DMS79 (cell line): ENCODE measurements around the gene DDX43.
"Not testable (repeated sequence)": the region's sequence is repeated elsewhere in the genome, so short reads cannot be mapped to it uniquely, and the experiment has no call there.

Experiments used
- DNase-seq: peaks from one replicate; lab custom pipeline; 2025; lab: John Stamatoyannopoulos, UW

DDX43 gene

GRCh38 chr6:73394577-73395354, at the start of gene DDX43:
Gene DDX43, plus strand, starts transcription at chr6:73394828. Its CDS starts 78 bp downstream, at chr6:73394906.
- peak; percentile 66 for DNase-seq

DNA sequence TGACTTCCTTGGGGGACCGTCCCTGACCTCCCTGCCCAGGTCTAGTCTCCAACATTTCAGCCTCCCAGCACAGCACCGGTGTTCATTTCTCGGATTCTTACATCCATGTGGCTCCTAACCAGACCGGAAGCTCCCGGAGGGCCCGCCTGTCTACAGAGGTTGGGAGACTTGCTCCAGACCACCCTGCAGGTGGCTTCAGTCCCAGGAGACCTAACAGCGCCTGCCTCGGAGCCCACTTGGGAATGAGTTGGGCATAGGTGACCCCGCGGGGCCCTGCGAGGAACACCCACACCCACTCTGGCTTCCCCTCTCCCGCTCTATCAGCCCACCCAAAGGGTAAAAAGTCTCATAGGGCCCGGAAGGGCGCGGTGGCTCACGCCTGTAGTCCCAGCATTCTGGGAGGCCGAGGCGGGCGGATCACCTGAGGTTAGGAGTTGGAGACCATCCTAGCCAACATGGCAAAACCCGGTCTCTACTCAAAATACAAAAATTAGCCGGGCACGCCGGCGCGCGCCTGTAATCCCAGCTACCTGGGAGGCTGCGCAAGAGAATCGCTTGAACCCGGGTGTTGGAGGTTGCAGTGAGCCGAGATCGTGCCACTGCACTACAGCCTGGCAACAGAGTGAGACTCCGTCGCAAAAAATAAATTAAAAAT, 46.0 kb upstream of the DDX43 start:
- DNase-seq: no peak

GRCh38 chr6:73349311-73349710, 45.3 kb upstream of the DDX43 start:
- DNase-seq: no peak

DNA sequence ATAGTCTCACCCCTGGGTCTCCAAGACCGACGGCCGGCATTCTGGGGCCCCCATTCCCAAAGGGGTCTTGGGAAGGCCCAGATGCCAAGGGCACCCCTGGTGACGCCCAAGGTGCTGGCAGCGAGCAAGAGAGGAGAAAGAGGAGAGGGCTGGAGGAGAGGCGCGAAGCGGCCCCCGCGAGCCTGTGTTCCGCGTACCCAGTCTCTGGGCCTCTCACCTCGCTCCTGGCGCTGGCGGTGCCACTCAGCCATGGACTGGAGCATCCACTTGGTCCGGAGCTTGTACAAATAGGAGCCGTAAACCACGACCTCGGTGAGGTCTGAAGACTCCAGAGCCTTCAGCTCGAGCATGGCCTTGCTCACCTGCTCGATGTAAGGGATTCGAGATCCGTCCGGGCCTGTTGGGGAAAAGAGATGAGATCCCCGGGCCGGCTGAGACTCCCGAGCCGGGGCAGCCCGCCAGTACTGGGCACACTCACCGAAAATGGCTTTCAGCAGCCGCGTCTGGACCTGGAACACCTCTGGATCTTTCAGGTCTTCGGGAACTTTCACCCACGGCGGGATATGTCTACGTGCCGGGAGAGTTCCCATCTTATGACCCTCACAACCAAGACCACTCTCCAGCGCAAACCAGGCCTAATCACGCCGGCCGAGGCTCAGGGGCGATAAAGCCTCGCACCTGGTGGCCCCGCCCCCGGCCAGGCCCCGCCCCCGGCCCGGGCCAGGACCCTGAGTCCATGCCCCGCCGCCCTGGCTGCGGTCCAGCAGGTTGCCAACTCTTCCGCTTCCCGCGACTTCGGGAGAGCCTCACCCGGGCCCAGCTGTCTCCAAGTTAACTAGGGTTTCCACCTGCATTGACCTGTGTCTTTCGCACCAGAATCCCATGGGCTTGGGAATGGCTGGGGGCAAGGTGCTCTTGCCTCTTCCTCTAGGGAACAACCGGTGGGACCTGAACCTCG, 40.7 kb upstream of the DDX43 start, which contains the start of gene DPPA5:
Gene DPPA5, minus strand, starts transcription at position 641 of the 958 bp plus-strand sequence. Its CDS starts 51 bp downstream, at position 590.
- DNase-seq: no peak

GRCh38 chr6:73362358-73362757, 32.3 kb upstream of the DDX43 start, which contains the start of gene KHDC3L:
Gene KHDC3L, plus strand, starts transcription at chr6:73362658. Its CDS starts 72 bp downstream, at chr6:73362730.
- no peak for DNase-seq

GRCh38 chr6:73362869-73363536, 31.6 kb upstream of the DDX43 start:
- no peak for DNase-seq

DNA sequence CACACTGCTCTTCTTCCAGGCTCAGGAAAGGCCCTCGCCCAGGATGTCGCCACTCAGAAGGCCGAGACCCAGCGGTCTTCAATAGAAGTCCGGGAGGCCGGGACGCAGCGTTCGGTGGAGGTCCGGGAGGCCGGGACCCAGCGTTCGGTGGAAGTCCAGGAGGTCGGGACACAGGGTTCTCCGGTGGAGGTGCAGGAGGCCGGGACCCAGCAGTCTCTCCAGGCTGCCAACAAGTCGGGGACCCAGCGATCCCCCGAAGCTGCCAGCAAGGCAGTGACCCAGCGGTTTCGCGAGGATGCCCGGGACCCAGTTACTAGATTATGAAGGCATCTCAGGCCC, 31.1 kb upstream of the DDX43 start:
- DNase-seq: no peak

GRCh38 chr6:73364121-73364520, 30.5 kb upstream of the DDX43 start:
- DNase-seq: no peak

GRCh38 chr6:73364549-73364948, 30.1 kb upstream of the DDX43 start:
- DNase-seq: no peak

- no peak for DNase-seq
Observed at GRCh38 chr6:73367761-73368355, 26.8 kb upstream of the DDX43 start.

- no peak for DNase-seq
Observed at GRCh38 chr6:73368675-73369074, 26.0 kb upstream of the DDX43 start.

DNA sequence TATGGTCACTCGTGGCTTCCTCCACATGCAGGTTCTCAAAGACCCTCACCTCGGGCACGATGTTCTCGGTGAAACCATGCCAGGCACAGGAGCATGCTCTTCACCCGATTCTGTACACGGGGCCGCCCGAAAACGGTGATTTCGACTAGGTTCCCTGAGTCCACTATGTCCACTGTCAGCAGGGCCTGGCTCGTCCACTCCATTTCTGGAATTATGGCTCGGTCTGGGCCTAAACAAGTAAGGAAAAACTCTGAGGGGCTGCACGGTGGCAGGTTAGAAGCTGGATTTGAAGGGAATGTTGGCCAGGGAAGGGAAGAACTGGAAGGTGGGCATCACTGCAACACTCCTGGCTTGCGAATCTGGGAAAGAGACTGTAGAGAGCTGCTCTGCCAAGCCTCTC, 25.5 kb upstream of the DDX43 start:
- DNase-seq: no peak

- DNase-seq: no peak
Observed at GRCh38 chr6:73369563-73369962, 25.1 kb upstream of the DDX43 start, which contains the start of gene OOEP. Gene OOEP, minus strand, starts transcription at chr6:73369897. Its CDS starts 105 bp downstream, at chr6:73369792.

DNA sequence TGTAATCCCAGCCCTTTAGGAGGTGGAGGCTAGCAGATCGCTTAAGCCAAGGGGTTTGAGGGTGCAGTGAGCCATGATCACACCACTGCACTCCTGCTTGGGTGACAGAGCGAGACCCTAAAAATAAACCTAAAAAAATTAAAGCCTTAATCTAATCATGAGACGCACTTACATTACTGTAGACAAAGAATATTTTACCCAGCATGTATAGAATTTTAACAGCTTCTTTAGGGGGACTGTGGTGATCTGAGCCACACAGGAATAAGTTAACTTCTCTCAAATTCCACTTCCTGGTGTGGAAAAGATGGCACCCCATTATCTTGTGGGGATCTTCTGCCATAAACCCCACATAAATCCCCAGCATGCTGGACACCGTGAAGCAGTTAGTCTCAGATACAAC, 22.6 kb upstream of the DDX43 start:
- no peak for DNase-seq

DNA sequence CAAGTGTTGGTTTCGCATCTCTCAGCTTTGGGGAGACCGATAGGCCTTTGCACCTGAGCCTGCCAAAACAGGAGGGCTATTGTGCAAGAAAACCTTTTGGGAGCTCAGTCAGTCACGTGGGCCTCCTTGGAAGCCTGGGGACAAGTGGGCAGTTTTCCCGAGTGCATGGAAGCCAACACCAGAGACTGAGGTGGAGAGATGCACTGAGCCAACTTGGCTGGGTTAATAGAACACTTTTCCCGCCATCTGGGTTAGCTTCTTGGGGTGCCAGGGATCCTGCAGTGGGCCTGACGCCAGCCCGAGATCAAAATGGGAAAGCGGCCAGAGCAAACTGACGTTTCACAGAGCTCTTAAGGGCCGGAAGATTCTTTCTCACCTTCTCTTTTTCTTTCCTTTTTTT, 22.1 kb upstream of the DDX43 start:
- DNase-seq: no peak

DNA sequence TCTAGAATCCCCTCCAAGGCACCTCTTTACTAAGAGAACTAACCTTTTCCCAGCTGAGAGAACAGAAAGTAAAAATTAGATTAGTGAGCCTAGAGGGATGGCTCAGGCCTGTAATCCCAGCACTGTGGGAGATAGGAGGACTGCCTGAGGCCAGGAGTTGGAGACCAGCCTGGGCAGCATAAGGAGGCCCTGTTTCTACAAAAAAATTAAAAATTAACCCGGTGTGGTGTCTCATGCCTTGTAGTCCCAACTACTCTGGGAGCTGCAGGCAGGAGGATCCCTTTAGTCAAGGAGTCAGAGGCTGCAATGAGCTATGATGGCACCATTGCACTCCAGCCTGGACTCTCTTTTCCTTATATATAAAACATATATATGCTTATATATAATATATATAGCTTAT, 19.4 kb upstream of the DDX43 start:
- no peak for DNase-seq

DNA sequence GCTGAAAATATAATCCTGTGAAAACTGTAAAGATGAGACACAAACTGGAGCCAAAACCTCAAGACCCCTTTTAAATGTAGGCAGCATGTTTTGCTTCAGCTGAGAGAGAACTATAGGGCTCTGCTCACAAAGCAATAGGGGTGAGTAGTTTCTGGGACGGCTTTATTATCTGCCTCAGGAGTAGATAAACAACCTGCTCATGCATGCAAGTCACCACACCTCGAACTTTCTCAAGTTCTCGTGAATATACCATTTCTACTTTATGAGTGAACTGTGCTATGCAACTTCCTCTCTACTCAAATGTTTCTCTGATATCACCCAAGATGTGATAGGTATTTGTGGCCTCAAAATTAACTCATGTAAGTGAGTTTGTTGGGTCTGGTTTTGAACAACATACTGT, 17.4 kb upstream of the DDX43 start:
- DNase-seq: no peak

GRCh38 chr6:73381531-73381930, 13.1 kb upstream of the DDX43 start:
- DNase-seq: not testable (repeated sequence)

- no peak for DNase-seq
Observed at GRCh38 chr6:73382462-73383113, 12.0 kb upstream of the DDX43 start.

DNA sequence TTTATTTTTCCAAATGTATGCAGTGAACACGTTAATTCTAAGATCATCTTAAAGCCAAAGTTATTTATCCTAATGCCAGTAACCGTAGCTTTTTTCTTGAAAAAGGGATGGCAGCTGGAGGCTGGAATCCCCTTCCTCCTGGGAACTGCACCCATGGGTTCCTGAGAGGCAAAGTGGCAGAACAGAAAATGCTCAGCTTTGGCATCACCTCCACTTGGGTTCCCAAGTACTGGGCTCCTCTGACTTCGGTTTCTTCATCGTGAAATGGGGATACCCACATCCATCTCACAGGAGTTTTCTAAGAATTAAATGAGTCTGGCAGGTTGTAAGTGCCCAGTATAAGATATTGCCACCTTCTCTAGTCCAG, 6.2 kb upstream of the DDX43 start:
- DNase-seq: no peak
